Measurements from ENCODE around the gene HIGD1B. TPM values are rescaled to one million over a fixed set of nuclear protein-coding genes. Genes with fewer than 3 reads are reported as not detected.

HIGD1B gene
- total RNA-seq, 1 experiment from 2014 or later: not detected

- H3K9me2 ChIP-seq (ENCODE audit: insufficient read depth): no peaks in the 10 kb centered on the region
- peaks cover 2 to 6% of the 10 kb centered on the region in 2 experiments; a peak in 3 of 4 replicates for H3K36me3 ChIP-seq (ENCODE audit: control insufficient read depth in 1 of 2, insufficient read depth in 2 of 2, low read length in 2 of 2)
- H3K4me3 ChIP-seq (replicated peaks in 1 of 2; ENCODE audit: low read depth in 1 of 2, low read length in 2 of 2): no peak overlapping the region
- no peak overlapping the region for H2AFZ ChIP-seq (ENCODE audit: low read depth, low read length, poor library complexity, severe bottlenecking)
- no peak overlapping the region for H3K9ac ChIP-seq (ENCODE audit: low read length)
- H3K9me3 ChIP-seq (ENCODE audit: control insufficient read depth in 1 of 2, insufficient read depth in 1 of 2, low read depth in 1 of 2, low read length in 2 of 2): no peaks in the 10 kb centered on the region
- intact Hi-C loops (cut with micrococcal nuclease): no loop called here
- H3K4me2 ChIP-seq (ENCODE audit: low read length): no peak overlapping the region
- H3K27me3 ChIP-seq (ENCODE audit: insufficient read depth, low read length): no peaks in the 10 kb centered on the region
- no peak for DNase-seq (ENCODE audit: low read depth, low spot score)
- no peak overlapping the region for H3K27ac ChIP-seq (ENCODE audit: low read depth, low read length)
- no peak for ATAC-seq
- CTCF ChIA-PET: interaction anchor here (2.9 kb wide), 1 partner anchor 67 kb away, joined by 12 read pairs; no protein-coding TSS in a partner anchor
- H3K4me1 ChIP-seq (ENCODE audit: control insufficient read depth in 1 of 2, insufficient read depth in 2 of 2, low read length in 2 of 2): peaks cover 7% of the 10 kb centered on the region in 2 experiments; a peak in 3 of 4 replicates
- POLR2A ChIA-PET: interaction anchor here (0.6 kb wide), 1 partner anchor 9 kb away, joined by 3 read pairs; no protein-coding TSS in a partner anchor
- H4K20me1 ChIP-seq (ENCODE audit: insufficient read depth): no peaks in the 10 kb centered on the region
- no TSS peak for BruUV-seq (replicated peaks)
- H3K79me2 ChIP-seq (ENCODE audit: insufficient read depth, low read length): no peaks in the 10 kb centered on the region
- TF ChIP-seq TCF7L2 (IDR thresholded peaks at IDR 0.05; ENCODE audit: borderline replicate concordance, extremely low read depth, insufficient read depth, insufficient read length): no peak
- TF ChIP-seq EGR1 (IDR thresholded peaks at IDR 0.05; ENCODE audit: low read depth): no peak
- no peak for TF ChIP-seq POLR2A (IDR thresholded peaks at IDR 0.05; ENCODE audit: borderline replicate concordance, extremely low read depth, insufficient read depth, insufficient read length)
- TF ChIP-seq ELF1 (IDR thresholded peaks at IDR 0.05; ENCODE audit: borderline replicate concordance, low read depth): no peak
- TF ChIP-seq ZNF274 (IDR thresholded peaks at IDR 0.05; ENCODE audit: low read depth, low read length): no peak
- TF ChIP-seq YY1 (IDR thresholded peaks at IDR 0.05; ENCODE audit: extremely low read depth, insufficient replicate concordance, low read depth, low read length): no peak
- TF ChIP-seq, protein P1, sequence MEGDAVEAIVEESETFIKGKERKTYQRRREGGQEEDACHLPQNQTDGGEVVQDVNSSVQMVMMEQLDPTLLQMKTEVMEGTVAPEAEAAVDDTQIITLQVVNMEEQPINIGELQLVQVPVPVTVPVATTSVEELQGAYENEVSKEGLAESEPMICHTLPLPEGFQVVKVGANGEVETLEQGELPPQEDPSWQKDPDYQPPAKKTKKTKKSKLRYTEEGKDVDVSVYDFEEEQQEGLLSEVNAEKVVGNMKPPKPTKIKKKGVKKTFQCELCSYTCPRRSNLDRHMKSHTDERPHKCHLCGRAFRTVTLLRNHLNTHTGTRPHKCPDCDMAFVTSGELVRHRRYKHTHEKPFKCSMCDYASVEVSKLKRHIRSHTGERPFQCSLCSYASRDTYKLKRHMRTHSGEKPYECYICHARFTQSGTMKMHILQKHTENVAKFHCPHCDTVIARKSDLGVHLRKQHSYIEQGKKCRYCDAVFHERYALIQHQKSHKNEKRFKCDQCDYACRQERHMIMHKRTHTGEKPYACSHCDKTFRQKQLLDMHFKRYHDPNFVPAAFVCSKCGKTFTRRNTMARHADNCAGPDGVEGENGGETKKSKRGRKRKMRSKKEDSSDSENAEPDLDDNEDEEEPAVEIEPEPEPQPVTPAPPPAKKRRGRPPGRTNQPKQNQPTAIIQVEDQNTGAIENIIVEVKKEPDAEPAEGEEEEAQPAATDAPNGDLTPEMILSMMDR (IDR thresholded peaks at IDR 0.05 in 2 of 3, conservative IDR thresholded peaks at IDR 0.05 in 1 of 3; ENCODE audit: borderline replicate concordance in 1 of 3, insufficient read depth in 1 of 3, low read depth in 2 of 3, low read length in 2 of 3): no peak
- no peak for TF ChIP-seq ATF3 (IDR thresholded peaks at IDR 0.05)
- no peak for TF ChIP-seq CEBPB (IDR thresholded peaks at IDR 0.05; ENCODE audit: low read depth)
- no peak for TF ChIP-seq REST (IDR thresholded peaks at IDR 0.05; ENCODE audit: low read depth)
- RAD21 ChIA-PET (ENCODE audit: low non-redundant PET in 1 of 2, low total read pairs in 2 of 2, uncharacterized antibody in 2 of 2, unreplicated experiment in 2 of 2): no interaction called here
Measured at GRCh38 chr17:44846206-44846605, 1.5 kb upstream of the HIGD1B start.

All from HCT116 (cell line).